GM18505 (cell line): ENCODE data around the gene GSTM2.

Source experiments
- ATAC-seq: cut with Tn5 transposase; IDR thresholded peaks from one replicate; pipeline ENCODE4 v1.9.1; 2021; ENCODE audit not compliant: unreplicated experiment
- POLR2A ChIP-seq: IDR thresholded peaks from 4 replicates; pipeline ENCODE4 v1.6.1; 2011; ENCODE audit warnings: borderline replicate concordance; ENCODE audit not compliant: insufficient read depth, insufficient read length; ENCODE audit errors: extremely low read depth

Gene GSTM2

DNA sequence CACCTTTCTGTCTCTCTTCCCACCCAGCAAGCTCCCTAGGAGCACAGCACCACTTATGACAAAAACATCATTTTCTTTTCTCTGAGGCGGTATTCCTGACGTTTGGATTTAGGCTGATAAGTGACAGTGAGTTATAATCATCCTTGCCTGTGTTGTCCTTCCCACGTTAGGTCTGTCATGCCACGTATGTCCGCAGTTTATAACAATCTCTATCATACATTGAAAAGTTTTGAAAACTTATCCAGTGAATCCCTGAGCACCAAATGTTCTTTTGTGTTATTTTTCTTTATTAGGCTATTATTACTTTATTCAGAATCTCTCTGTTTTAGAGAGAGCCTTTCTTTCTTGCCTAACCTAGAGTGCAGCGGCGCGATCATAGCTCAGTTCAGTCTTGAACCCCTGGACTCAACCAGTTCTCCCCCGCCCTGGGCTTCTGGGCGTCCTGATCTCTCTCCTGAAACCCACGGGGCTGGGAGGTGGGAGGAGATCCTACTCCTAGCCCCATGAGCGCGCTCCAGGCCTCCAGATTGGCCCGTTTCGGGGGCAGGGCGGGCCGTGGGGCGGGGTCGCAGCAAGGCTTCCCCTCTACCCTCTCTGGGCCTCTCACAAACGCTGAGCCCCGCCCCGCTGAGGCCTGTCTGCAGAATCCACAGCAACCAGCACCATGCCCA lies at the start of gene GSTM2:
GSTM2 (plus strand) TSS at position 606 of the 671 bp plus-strand sequence; CDS start at position 665, 59 bp downstream.
- peak; percentile 91 for ATAC-seq
- TF ChIP-seq POLR2A = no peak

DNA sequence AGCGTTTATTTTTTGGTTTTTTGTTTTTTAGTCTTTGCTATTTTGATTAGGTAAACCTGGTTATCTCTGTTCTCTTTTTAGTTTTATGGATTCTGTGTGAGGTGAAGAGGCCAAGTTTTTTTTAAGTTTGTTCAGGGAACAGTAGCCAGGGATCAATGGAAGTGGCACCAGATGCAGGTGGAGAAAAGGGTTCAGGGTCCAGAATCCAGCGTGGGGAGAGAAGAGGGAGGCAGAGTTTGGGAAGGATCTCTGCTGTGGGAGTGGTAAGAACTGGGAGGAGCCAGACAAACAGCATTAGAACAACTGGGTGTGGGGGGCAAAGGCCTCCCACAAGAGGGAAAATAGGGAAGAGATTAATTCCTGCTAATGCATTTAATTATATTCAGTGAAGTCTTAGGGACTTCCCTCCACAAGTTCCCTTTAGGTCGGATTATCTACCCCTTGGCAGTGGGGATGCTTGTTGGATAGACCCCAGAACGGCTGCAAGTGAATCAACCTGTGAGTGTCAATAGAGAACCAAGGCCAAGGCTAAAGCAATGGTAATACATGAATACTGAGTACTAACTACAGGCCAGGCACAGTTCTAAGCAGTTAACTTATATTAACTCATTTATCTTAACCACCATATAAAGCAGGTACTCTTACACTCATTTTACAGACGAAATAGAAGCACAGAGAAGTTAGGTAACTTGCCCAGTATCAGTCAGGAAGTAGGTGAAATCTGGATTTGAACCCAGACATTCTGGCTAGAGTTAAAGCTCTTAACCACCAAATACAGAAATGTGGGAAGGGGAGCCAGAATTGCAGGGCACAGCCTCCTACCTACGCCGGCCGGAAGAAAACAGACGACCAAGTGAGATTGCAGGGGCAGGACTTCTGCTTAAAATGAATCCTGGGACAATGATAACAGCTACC lies 48.9 kb upstream of the GSTM2 start:
- TF ChIP-seq POLR2A = no peak
- ATAC-seq = no peak

DNA sequence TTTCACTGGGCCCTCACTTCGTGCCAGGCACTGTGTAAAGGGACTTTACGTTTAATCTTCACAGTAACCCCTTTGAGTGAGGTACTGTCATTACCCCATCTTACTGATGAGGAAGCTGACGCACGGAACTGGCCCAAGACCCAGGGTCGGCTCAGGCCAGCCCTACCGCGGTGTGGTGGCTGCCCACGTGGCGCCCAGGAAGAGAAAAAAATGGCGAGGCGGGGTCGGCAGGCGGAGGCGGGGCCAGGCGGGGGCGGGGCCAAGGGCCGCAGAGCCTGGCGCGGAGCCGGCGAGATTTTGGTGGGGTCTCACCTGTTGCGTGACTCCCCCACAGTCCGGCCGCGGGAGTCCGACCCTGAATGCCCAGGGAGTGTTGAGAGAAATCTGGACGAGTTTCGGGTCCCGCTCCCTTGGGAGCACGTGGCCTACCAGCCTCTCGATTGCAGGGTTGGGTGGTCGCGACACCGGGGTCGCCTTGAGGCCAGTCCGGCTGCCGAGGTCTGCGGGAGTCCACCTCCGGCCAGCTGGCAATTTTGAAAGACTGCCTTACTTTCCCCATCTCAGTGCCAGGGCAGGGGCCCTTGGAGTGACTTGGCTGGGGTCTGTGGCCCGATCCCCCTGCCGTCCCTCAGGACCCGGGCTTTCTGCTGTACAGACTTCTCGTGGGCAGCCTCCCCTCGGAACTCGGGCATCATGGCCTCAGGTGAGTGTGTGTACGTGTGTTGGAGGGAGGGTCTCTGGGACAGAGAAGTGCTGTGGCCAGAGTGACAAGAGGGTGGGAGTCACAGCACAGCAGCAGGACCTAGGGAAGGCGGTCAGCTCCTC lies 48.1 kb upstream of the GSTM2 start, which contains the start of the genes AMPD2 and GNAT2:
AMPD2 (plus strand) TSS at position 262 of the 825 bp plus-strand sequence. CDS start 1,339 bp downstream, outside the sequence.
GNAT2 (minus strand) TSS at position 41 of the 825 bp plus-strand sequence. CDS start 6,746 bp downstream, outside the sequence.
- TF ChIP-seq POLR2A = peak; percentile 86
- ATAC-seq = peak; percentile 51

DNA sequence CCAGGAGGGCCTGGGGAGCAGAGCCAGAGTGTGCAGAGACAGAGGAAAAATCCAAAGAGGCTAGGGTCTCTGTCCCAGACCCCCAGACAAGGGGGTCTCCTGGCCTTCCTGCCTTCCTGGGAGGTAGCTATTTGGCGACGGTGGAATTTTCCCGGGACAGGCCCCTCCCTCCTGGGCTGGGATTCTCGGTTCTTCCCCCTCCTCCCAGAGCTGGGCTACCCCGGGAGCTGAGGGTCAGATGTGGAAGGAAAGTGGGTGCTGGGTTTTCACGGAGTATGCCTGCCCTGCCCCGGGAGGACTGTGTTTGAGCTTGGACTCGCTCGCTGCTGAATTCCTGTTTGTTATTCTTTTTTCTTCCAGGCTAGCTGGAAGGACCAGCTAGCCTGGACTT lies 47.5 kb upstream of the GSTM2 start:
- no peak for TF ChIP-seq POLR2A
- no peak for ATAC-seq

DNA sequence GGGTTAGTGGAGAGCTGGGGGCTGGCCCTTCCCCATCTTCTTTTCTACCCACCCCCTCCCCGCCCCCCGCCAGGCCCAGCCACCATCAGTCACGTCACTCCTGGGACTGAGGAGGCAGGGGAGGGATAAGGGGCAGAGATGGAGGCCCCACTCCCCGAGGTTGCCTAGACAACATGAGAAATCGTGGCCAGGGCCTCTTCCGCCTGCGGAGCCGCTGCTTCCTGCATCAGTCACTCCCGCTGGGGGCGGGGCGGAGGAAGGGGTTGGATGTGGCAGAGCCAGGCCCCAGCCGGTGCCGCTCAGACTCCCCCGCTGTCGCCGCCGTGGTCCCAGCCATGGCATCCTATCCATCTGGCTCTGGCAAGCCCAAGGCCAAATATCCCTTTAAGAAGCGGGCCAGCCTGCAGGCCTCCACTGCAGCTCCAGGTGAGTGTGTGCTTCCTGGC lies 47.0 kb upstream of the GSTM2 start:
- peak; percentile 59 for ATAC-seq
- no peak for TF ChIP-seq POLR2A

DNA sequence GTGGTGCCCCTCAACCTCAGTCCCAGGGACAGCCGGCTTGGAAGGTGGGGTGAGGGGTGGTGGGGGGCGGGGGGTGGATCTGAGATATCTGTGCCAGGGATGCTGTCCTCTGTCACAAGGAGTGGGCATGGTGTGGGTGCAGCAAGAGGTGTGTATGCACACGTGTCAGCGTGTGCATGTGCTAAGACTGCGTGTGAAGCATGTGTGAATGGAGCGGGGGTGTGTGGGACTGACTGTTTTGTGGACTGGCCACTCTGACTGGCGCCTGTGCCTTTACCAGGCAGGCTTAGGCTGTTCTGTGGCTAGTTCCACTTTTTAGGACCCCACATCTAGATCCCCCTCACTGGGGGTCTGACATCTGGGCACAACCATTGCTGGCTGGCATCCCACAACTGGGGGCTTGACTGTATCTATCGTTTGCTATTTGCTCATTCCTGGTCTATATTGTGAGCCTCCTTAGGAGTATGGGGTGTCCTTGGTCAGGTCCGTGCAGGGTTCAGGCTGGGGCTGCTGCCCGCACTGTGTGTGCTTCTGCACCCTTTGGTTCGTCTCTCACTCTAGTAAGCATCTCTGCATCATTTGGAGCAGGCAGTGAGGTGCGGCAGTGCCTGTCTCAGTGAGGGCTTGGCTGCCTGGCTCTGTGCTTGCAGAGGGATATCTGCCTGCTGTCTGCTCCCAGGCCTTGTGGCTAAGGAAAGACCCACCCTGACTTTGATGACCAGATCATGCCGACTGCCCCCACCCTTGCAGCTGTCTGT lies 46.3 kb upstream of the GSTM2 start:
- no peak for ATAC-seq
- no peak for TF ChIP-seq POLR2A

DNA sequence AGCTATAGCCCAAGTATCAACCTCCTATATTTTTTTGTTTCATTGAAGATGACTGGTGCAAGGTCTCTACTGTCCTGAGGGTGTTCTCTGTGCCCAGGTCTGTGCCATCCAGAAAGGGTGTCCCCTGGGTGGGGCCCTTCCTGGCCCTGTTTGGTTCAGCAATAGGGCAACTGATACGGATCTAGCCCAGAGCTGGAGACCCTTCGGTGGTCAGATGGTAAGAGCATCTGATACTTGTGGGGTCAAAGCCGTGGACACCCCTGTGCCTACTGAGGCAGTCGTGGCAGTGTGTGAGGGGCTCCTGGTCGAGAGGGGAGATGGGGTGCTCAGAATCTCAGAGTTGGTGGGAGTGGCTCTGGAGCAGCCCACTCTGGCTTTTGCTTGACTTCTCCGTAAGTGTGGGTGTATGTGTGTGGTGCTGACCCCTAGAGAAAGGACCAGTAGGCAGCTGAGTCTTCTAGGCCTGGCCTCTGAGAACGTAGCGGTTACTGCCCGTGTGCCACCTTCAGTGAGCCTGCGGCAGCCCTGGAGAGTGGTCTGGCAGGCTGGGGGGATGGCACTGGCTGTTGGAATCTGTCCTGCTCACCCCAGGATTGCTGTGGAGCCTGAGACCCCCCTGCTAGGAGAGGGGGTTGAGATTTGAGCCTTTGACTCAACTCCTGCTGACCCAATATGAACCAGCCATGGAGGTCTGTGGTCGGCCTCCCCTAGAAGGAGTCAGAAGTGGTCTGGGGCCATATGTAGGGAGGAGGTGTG lies 45.5 kb upstream of the GSTM2 start:
- ATAC-seq = no peak

DNA sequence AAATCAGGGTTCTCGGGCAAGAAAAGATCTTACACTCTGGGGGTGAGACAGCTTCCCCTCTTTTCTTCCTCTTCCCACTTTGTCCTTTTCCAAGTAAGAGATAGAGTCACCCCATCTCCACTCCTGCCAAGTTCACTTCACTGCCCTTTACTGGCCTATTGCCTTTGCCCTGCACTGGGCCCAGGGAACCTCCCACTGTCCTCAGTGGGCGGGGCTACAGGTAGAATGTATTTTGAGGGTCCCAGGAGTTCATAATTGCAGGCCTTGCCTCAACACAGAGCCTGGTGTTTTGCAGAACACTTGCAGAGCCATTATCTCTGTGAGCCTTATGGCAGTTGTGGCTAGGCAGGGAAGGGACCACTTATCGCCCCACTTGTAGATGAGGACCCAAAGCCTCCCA lies 45.0 kb upstream of the GSTM2 start:
- ATAC-seq = no peak
- no peak for TF ChIP-seq POLR2A

More for the DNA sequence above, 45.5 kb upstream of the GSTM2 start:
- no peak for TF ChIP-seq POLR2A

DNA sequence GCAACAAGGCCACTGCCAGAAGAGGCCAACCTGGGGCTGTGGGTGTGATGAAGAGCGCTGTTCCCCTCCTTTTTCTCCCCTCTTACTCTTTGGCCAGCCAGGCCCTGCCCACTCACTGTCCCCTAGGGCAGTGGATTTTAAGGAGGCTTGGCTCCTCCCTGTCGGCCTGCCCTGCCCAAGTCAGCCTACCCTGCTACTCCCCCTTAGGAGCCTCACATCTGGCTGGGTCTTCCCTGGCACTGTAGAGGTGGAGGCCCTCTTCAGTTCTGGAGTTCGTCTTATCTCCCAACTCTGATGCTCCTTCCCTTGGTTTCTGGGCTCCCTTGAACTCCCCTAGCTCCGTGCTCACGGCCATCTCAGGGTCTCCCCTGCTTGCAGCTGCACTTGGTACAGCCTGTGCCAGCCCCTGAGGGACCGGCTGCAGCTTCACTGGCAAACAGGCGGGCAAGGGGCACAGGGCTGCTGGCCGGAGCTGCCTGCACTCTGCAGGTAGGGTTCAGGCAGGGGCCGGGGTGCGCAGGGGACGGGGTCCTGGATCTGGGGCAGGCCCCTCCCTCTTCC lies 44.2 kb upstream of the GSTM2 start:
- ATAC-seq = no peak
- no peak for TF ChIP-seq POLR2A

DNA sequence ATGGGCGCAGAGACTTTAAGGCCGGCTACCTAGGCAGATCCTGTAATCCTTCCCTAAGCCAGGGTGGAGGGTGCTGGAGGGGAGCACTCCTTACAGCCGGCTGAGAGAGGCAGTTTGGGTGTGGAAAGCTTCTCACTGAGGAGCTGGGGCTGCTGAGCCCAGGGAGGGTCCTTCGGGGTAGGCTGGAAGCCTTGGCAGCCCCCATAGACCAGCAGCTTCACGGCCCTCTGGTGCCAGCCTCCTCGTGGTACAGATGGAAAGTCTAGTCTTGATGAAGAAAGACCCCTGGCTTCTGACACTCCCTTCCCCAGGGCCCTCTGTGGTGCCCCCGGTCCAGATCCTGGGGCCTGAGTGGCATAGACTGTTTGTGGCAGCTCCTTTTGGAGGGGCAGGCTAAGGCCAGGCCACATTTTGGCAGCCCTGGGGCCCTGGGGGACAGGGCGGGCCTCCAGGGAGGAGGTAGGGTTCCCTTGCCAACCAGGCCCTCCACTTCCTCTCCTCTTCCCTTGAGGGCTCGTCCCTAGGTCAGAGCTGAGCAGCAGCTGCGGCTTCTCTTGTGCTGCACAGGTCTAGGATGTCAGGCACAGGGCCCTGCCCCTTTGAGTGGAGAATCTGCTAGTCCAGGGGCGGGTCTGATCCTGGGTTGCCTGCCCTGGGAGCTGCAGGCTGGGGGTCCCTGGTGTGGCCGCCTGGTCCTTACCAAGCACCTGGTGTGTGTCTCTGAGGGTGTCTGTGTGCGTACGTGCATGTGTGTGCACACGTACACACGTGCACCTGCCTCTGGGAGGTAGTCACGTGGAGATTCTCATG lies 43.5 kb upstream of the GSTM2 start:
- TF ChIP-seq POLR2A = no peak

DNA sequence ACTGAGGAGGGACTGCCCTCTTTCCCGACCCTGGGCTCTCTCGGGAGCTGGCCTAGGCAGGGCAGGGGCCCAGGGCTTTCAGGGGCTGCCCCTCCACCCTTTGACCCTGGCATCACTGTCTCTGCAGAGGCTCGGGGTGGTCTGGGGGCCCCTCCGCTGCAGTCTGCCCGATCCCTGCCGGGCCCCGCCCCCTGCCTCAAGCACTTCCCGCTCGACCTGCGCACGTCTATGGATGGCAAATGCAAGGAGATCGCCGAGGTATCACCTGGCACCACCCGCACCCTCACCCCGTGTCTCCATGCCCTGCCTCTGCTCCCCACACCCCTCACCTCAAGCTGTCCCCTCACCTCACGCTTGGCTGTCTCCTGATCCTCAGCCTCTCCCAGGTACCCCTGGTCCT lies 42.7 kb upstream of the GSTM2 start:
- no peak for ATAC-seq

More for the DNA sequence above, 43.5 kb upstream of the GSTM2 start:
- no peak for ATAC-seq

More for the DNA sequence above, 42.7 kb upstream of the GSTM2 start:
- TF ChIP-seq POLR2A = no peak
